A549 (cell line): Measurements from ENCODE around the gene LSM7. TPM values are rescaled to one million over a fixed set of nuclear protein-coding genes. Genes with fewer than 3 reads are reported as not detected.
"Not testable (repeated sequence)": the region's sequence is repeated elsewhere in the genome, so short reads cannot be mapped to it uniquely, and the experiment has no call there.

Source experiments
- ATAC-seq, 2 experiments: fragments of 200-7000 bp in 1 of 2; fragments of >200 bp in 1 of 2; cut with Nextera tagmentation in 1 of 2; cut with Tn5 transposase in 1 of 2; 3 replicates each; pipeline versions ENCODE4 v1.8.0 to v1.9.1; 2018 to 2020; ENCODE audit warnings: mild to moderate bottlenecking in 1 of 2, moderate library complexity in 1 of 2
- CTCF ChIA-PET: fragments of 300-600 bp; sonication (Branson Sonifier 250); formaldehyde crosslinking; extraction: SDS; loops from one replicate; lab custom pipeline; 2021; ENCODE audit warnings: antibody characterized with exemption, inconsistent platforms; lab: Yijun Ruan, JAX
- POLR2A ChIA-PET: fragments of 350-600 bp; formaldehyde crosslinking; extraction: SDS; loops from one replicate; lab custom pipeline; 2021; ENCODE audit warnings: antibody characterized with exemption, inconsistent platforms; lab: Yijun Ruan, JAX
- DNase-seq, 2 experiments: peaks; one replicate each; pipeline versions ENCODE4 v3.0.0 to v3.0.0-alpha.2; 2011 to 2016; ENCODE audit warnings: low read depth in 1 of 2, low spot score in 1 of 2
- FAIRE-seq: peaks from 2 replicates; lab custom pipeline; 2011; peaks lifted over from hg19 to GRCh38; lab: Jason Lieb, UNC
- H3K27ac ChIP-seq, 2 experiments: fragments of >200 bp; sonication (Bioruptor Twin); formaldehyde crosslinking; 3 replicates each; pipeline ENCODE4 v1.5.1; 2016 to 2017
- H3K4me1 ChIP-seq: fragments of >200 bp; sonication (Bioruptor Twin); formaldehyde crosslinking; 3 replicates; pipeline ENCODE4 v1.6.1; 2016
- H3K4me2 ChIP-seq: fragments of >200 bp; sonication (Bioruptor Twin); formaldehyde crosslinking; 3 replicates; pipeline ENCODE4 v1.6.1; 2016
- H3K4me3 ChIP-seq: fragments of >200 bp; sonication (Bioruptor Twin); formaldehyde crosslinking; 3 replicates; pipeline ENCODE4 v1.5.1; 2016
- H3K9me3 ChIP-seq: fragments of >200 bp; sonication (Bioruptor Twin); formaldehyde crosslinking; 3 replicates; pipeline ENCODE4 v1.6.1; 2016
- ATOH8 ChIP-seq: fragments of 250-450 bp; sonication (Bioruptor Pico); IDR thresholded peaks from 2 replicates; pipeline ENCODE4 v1.5.0; 2020; ENCODE audit warnings: low read depth, mild to moderate bottlenecking, moderate library complexity
- ELK1 ChIP-seq: fragments of 150-350 bp; IDR thresholded peaks from 2 replicates; pipeline ENCODE4 v1.6.1; 2014; ENCODE audit warnings: low read depth, mild to moderate bottlenecking, low read length
- HDAC2 ChIP-seq: fragments of 200-600 bp; sonication (generic); IDR thresholded peaks from 2 replicates; pipeline ENCODE4 v1.6.1; 2016
- MAX ChIP-seq: IDR thresholded peaks from 2 replicates; pipeline ENCODE4 v1.6.1; 2012
- MYC ChIP-seq: IDR thresholded peaks from 2 replicates; pipeline ENCODE4 v1.6.1; 2012; ENCODE audit warnings: mild to moderate bottlenecking, inconsistent platforms, low read length, improper control_type of control experiment, borderline replicate concordance
- REST ChIP-seq: fragments of 200-600 bp; sonication (generic); IDR thresholded peaks from 2 replicates; pipeline ENCODE4 v1.6.1; 2016; ENCODE audit warnings: antibody characterized with exemption, mild to moderate bottlenecking, moderate library complexity
- USF2 ChIP-seq: fragments of 450-650 bp; IDR thresholded peaks from 2 replicates; pipeline ENCODE4 v1.6.1; 2014; ENCODE audit warnings: antibody characterized with exemption
- ZFP36 ChIP-seq: fragments of 450-650 bp; IDR thresholded peaks from 2 replicates; pipeline ENCODE4 v1.6.1; 2014; ENCODE audit warnings: borderline replicate concordance; ENCODE audit not compliant: partially characterized antibody
- ZSCAN20 ChIP-seq: fragments of 250-450 bp; sonication (Bioruptor Pico); IDR thresholded peaks from 2 replicates; pipeline ENCODE4 v1.8.0; 2022; ENCODE audit warnings: mild to moderate bottlenecking, moderate library complexity
- WGBS: methylation state at CpG from one replicate; pipeline ENCODE4 v1.1.6; 2017; ENCODE audit errors: missing lambda C conversion rate; 5-methylcytosine and 5-hydroxymethylcytosine counted together
- polyA plus RNA-seq, 4 experiments: library from polyadenylated mRNA; depleted of rRNA in 3 of 4; stranded (reverse); fragments of >200 nt; fragmentation: RNase III in 1 of 4; extraction: RNeasy Plus Mini Kit Qiagen cat#74134 plus additional on column Dnase treatment in 1 of 4; gene quantifications; 2 replicates in 3 of 4; 3 replicates in 1 of 4; pipeline ENCODE4 v1.2.3, GENCODE V29; 2011 to 2017

The LSM7 gene
- polyA plus RNA-seq, 2 of the 4 experiments (the other 2 are of a cell fraction) = 140 to 144 TPM

- ChIA-PET POLR2A (no interaction called here), CTCF (interaction anchor here (1.6 kb wide), 1 partner anchor 40 kb away, joined by 5 read pairs; no protein-coding TSS in a partner anchor)
- Histone ChIP-seq H3K4me3 (no peak overlapping the region), H3K4me2 (no peak overlapping the region), H3K4me1 (no peaks in the 10 kb centered on the region), H3K27ac (no peak overlapping the region), H3K9me3 (no peaks in the 10 kb centered on the region)
- no peak for DNase-seq
- WGBS = 100% methylated on average over 1 of the region's 28 CpGs
- no peak for ATAC-seq
- no peak for FAIRE-seq
- TF ChIP-seq ZFP36 (no peak), ZSCAN20 (no peak)
These were observed 23.2 kb upstream of the LSM7 start for GRCh38 chr19:2351591-2351990.

- no peak for FAIRE-seq
- no peak overlapping the region for H3K4me2 ChIP-seq
- 88% methylated on average over 14 of the region's 16 CpGs for WGBS
- H3K9me3 ChIP-seq = no peaks in the 10 kb centered on the region
- POLR2A ChIA-PET = interaction anchor here (0.5 kb wide), 1 partner anchor 39 kb away, joined by 3 read pairs; no protein-coding TSS in a partner anchor
- no peak for ATAC-seq
- no peaks in the 10 kb centered on the region for H3K4me1 ChIP-seq
- H3K27ac ChIP-seq = no peak overlapping the region
- DNase-seq = no peak
- TF ChIP-seq HDAC2 (no peak), MYC (no peak)
- H3K4me3 ChIP-seq = no peak overlapping the region
- CTCF ChIA-PET = interaction anchor here (1.6 kb wide), 1 partner anchor 41 kb away, joined by 5 read pairs; no protein-coding TSS in a partner anchor
These were observed 22.3 kb upstream of the LSM7 start for GRCh38 chr19:2350656-2351055.

GRCh38 chr19:2349818-2350217 is 21.4 kb upstream of the LSM7 start:
- H3K4me2 ChIP-seq, DNase-seq, H3K4me1 ChIP-seq, H3K27ac ChIP-seq, FAIRE-seq, CTCF ChIA-PET, ATAC-seq, H3K9me3 ChIP-seq, H3K4me3 ChIP-seq, POLR2A ChIA-PET: not testable (repeated sequence)
- WGBS = 90% methylated on average over 24 of the region's 24 CpGs

GRCh38 chr19:2345794-2346663 is 17.6 kb upstream of the LSM7 start:
- peak; percentile 31 to 53; a peak in 3 of 6 replicates for ATAC-seq
- no peak for FAIRE-seq
- no peak for TF ChIP-seq ATOH8 (CRISPR knock-in tag)
- TF ChIP-seq MAX = 0 out of 2 replicates have a peak, but pooled peaks have one; percentile 15
- TF ChIP-seq, all 56 proteins: peak for 1
- ChIA-PET CTCF (no interaction called here), POLR2A (no interaction called here)
- no peak overlapping the region for H3K4me3 ChIP-seq
- WGBS = 72% methylated on average over 18 of the region's 25 CpGs
- H3K27ac ChIP-seq = no peak overlapping the region
- H3K4me2 ChIP-seq = no peak overlapping the region
- no peaks in the 10 kb centered on the region for H3K9me3 ChIP-seq
- DNase-seq = no peak
- H3K4me1 ChIP-seq = no peaks in the 10 kb centered on the region

- FAIRE-seq (no peak), ATAC-seq (0 out of 6 replicates have a peak, but pooled peaks of 1 of the 2 experiments have one; percentile 12)
- no peak for TF ChIP-seq USF2
- TF ChIP-seq, all 56 proteins: peak for 0
- Histone ChIP-seq H3K9me3 (no peaks in the 10 kb centered on the region), H3K4me1 (no peaks in the 10 kb centered on the region), H3K4me3 (no peak overlapping the region), H3K27ac (no peak overlapping the region), H3K4me2 (no peak overlapping the region)
- ChIA-PET CTCF (no interaction called here), POLR2A (no interaction called here)
- DNase-seq = no peak
- WGBS = 97% methylated on average over 17 of the region's 17 CpGs
These were observed 16.7 kb upstream of the LSM7 start for GRCh38 chr19:2345076-2345475.

- WGBS = 85% methylated on average over 7 of the region's 24 CpGs
- POLR2A ChIA-PET = no interaction called here
- no peaks in the 10 kb centered on the region for H3K4me1 ChIP-seq
- CTCF ChIA-PET = no interaction called here
- no peaks in the 10 kb centered on the region for H3K9me3 ChIP-seq
- H3K27ac ChIP-seq = no peak overlapping the region
- H3K4me3 ChIP-seq = no peak overlapping the region
- 0 out of 2 replicates have a peak, but pooled peaks have one; percentile 16 for TF ChIP-seq REST
- no peak for TF ChIP-seq ELK1
- no peak for FAIRE-seq
- ATAC-seq = no peak
- no peak overlapping the region for H3K4me2 ChIP-seq
- DNase-seq = no peak
These were observed 16.0 kb upstream of the LSM7 start for GRCh38 chr19:2344381-2344870.
